Gastroesophageal sphincter (tissue), 4 donors: Measurements from ENCODE around the gene NOL4L. TPM values are rescaled to one million over a fixed set of nuclear protein-coding genes. Genes with fewer than 3 reads are reported as not detected.

Experiments used
- ATAC-seq: fragments of 150-250 bp; one replicate; pipeline ENCODE4 v1.9.1; 2016; ENCODE audit warnings: mild to moderate bottlenecking, moderate library complexity
- H3K27ac ChIP-seq, 4 donors: fragments of 200-600 bp; sonication (generic) in 3 of 4; 1 replicate in 3 of 4; 2 replicates in 1 of 4; pipeline ENCODE4 v1.5.1; 2016 to 2019
- H3K27me3 ChIP-seq: fragments of 200-600 bp; sonication (generic); one replicate; pipeline ENCODE4 v1.5.1; 2019
- H3K36me3 ChIP-seq, 2 donors: fragments of 200-600 bp; sonication (generic); one replicate each; pipeline ENCODE4 v1.5.1; 2019; ENCODE audit warnings: control low read depth in 1 of 2
- H3K4me1 ChIP-seq, 3 donors: fragments of 200-600 bp; sonication (generic); 1 replicate in 2 of 3; 2 replicates in 1 of 3; pipeline ENCODE4 v1.5.1; 2016 to 2019; ENCODE audit warnings: control low read depth in 2 of 3
- H3K4me3 ChIP-seq, 2 donors: fragments of 200-600 bp; sonication (generic); one replicate each; pipeline ENCODE4 v1.5.1; 2019; ENCODE audit warnings: mild to moderate bottlenecking in 1 of 2, moderate library complexity in 1 of 2
- H3K9me3 ChIP-seq, 3 donors: fragments of 200-600 bp; sonication (generic); one replicate each; pipeline ENCODE4 v1.5.1; 2017 to 2019; ENCODE audit warnings: control low read depth in 2 of 3
- EP300 ChIP-seq: sonication (generic); formaldehyde crosslinking; IDR thresholded peaks from one replicate; pipeline ENCODE4 v1.6.1; 2017; ENCODE audit warnings: antibody characterized with exemption, mild to moderate bottlenecking
- POLR2A ChIP-seq, 2 donors: fragments of 450-650 bp; IDR thresholded peaks; one replicate each; pipeline ENCODE4 v1.6.1; 2017; ENCODE audit warnings: antibody characterized with exemption in 2 of 2, mild to moderate bottlenecking in 2 of 2, moderate library complexity in 1 of 2
- POLR2AphosphoS5 ChIP-seq: sonication (generic); formaldehyde crosslinking; IDR thresholded peaks from one replicate; pipeline ENCODE4 v1.6.1; 2017; ENCODE audit warnings: antibody characterized with exemption
- WGBS, 2 donors: methylation state at CpG; one replicate each; pipeline ENCODE4 v1.1.5; 2018; ENCODE audit warnings: low coverage in 1 of 2; 5-methylcytosine and 5-hydroxymethylcytosine counted together
- total RNA-seq, 4 donors: library from RNA; depleted of rRNA; stranded (reverse); fragments of >200 nt; gene quantifications; one replicate each; pipeline ENCODE4 v1.1.0, GENCODE V29; 2016
- TF ChIP-seq, protein P1 (sequence below), 4 experiments: fragments of 200-600 bp in 2 of 4; fragments of 450-650 bp in 2 of 4; sonication (generic) in 1 of 4; IDR thresholded peaks; one replicate each; pipeline ENCODE4 v1.5.1; 2017 to 2019; ENCODE audit warnings: antibody characterized with exemption in 4 of 4, mild to moderate bottlenecking in 2 of 4, moderate library complexity in 2 of 4

NOL4L gene
- total RNA-seq, 4 donors from 2014 or later, result 9.0 to 14.7 (median 10.8) TPM

GRCh38 chr20:32574296-32575226 lies 10.6 kb downstream of the NOL4L start:
- no peaks in the 10 kb centered on the region for H3K27me3 ChIP-seq
- H3K4me3 ChIP-seq, result no peak overlapping the region
- H3K9me3 ChIP-seq, result no peaks in the 10 kb centered on the region
- TF ChIP-seq, protein P1, sequence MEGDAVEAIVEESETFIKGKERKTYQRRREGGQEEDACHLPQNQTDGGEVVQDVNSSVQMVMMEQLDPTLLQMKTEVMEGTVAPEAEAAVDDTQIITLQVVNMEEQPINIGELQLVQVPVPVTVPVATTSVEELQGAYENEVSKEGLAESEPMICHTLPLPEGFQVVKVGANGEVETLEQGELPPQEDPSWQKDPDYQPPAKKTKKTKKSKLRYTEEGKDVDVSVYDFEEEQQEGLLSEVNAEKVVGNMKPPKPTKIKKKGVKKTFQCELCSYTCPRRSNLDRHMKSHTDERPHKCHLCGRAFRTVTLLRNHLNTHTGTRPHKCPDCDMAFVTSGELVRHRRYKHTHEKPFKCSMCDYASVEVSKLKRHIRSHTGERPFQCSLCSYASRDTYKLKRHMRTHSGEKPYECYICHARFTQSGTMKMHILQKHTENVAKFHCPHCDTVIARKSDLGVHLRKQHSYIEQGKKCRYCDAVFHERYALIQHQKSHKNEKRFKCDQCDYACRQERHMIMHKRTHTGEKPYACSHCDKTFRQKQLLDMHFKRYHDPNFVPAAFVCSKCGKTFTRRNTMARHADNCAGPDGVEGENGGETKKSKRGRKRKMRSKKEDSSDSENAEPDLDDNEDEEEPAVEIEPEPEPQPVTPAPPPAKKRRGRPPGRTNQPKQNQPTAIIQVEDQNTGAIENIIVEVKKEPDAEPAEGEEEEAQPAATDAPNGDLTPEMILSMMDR (IDR thresholded peaks at IDR 0.05), result no peak
- no peak for TF ChIP-seq POLR2A (IDR thresholded peaks at IDR 0.05)
- no peak for TF ChIP-seq POLR2AphosphoS5
- no peak for TF ChIP-seq EP300
- ATAC-seq, result peak; percentile 11
- WGBS, 2 donors, result 65 to 73% methylated on average over 14 to 15 of the region's 34 CpGs
- H3K27ac ChIP-seq, result no peak overlapping the region
- no peaks in the 10 kb centered on the region for H3K36me3 ChIP-seq
- H3K4me1 ChIP-seq, result peaks cover 0 to 4% (median 0%) of the 10 kb centered on the region in 3 donors

GRCh38 chr20:32573167-32573851 lies 11.8 kb downstream of the NOL4L start:
- Histone ChIP-seq H3K27me3 (no peaks in the 10 kb centered on the region), H3K4me1 (peaks cover 0 to 4% (median 0%) of the 10 kb centered on the region in 3 donors), H3K27ac (no peak overlapping the region), H3K36me3 (no peaks in the 10 kb centered on the region), H3K4me3 (no peak overlapping the region), H3K9me3 (no peaks in the 10 kb centered on the region)
- TF ChIP-seq, protein P1 (IDR thresholded peaks at IDR 0.05), result no peak
- TF ChIP-seq POLR2A (IDR thresholded peaks at IDR 0.05) (no peak), POLR2AphosphoS5 (no peak), EP300 (no peak)
- 93% methylated on average over 4 of the region's 6 CpGs; no CpG with 5 or more reads in 1 of the 2 donors for WGBS, 2 donors
- no peak for ATAC-seq

GRCh38 chr20:32572271-32572968 lies 12.7 kb downstream of the NOL4L start:
- Histone ChIP-seq H3K9me3 (no peaks in the 10 kb centered on the region), H3K27me3 (no peaks in the 10 kb centered on the region), H3K36me3 (no peaks in the 10 kb centered on the region), H3K4me3 (no peak overlapping the region), H3K27ac (no peak overlapping the region), H3K4me1 (peaks cover 0 to 4% (median 0%) of the 10 kb centered on the region in 3 donors)
- ATAC-seq, result no peak
- TF ChIP-seq EP300, result no peak
- TF ChIP-seq, protein P1 (IDR thresholded peaks at IDR 0.05), result no peak
- 88 to 91% methylated on average over 8 to 10 of the region's 15 CpGs for whole genome bisulfite sequencing, 2 donors

GRCh38 chr20:32571566-32571965 lies 13.6 kb downstream of the NOL4L start:
- Histone ChIP-seq H3K36me3 (no peaks in the 10 kb centered on the region), H3K9me3 (no peaks in the 10 kb centered on the region), H3K27ac (no peak overlapping the region), H3K4me3 (no peak overlapping the region), H3K4me1 (peaks cover 0 to 4% (median 0%) of the 10 kb centered on the region in 3 donors), H3K27me3 (no peaks in the 10 kb centered on the region)
- 55% methylated on average over 4 of the region's 9 CpGs; no CpG with 5 or more reads in 1 of the 2 donors for WGBS, 2 donors
- ATAC-seq, result no peak
- TF ChIP-seq POLR2AphosphoS5 (no peak), EP300 (no peak), POLR2A (IDR thresholded peaks at IDR 0.05) (no peak)
- TF ChIP-seq, protein P1 (IDR thresholded peaks at IDR 0.05), result no peak
